Measurements from ENCODE around the gene UBA1.

DNA sequence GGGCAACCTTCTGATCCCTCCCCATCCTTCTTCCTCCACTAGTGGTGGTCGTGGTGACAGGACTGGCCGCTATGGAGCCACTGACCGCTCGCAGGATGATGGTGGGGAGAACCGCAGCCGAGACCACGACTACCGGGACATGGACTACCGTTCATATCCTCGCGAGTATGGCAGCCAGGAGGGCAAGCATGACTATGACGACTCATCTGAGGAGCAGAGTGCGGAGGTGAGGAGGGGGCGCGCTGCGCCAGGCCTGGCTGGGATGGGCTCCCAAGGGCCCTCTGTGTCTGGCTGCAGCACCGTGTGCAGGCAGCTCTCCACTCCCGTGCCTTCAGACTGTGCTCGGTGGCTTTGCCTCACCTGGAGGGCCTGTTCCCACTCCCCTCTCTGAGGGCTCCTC, 24.4 kb upstream of the UBA1 start:
- TF ChIP-seq, protein P1, sequence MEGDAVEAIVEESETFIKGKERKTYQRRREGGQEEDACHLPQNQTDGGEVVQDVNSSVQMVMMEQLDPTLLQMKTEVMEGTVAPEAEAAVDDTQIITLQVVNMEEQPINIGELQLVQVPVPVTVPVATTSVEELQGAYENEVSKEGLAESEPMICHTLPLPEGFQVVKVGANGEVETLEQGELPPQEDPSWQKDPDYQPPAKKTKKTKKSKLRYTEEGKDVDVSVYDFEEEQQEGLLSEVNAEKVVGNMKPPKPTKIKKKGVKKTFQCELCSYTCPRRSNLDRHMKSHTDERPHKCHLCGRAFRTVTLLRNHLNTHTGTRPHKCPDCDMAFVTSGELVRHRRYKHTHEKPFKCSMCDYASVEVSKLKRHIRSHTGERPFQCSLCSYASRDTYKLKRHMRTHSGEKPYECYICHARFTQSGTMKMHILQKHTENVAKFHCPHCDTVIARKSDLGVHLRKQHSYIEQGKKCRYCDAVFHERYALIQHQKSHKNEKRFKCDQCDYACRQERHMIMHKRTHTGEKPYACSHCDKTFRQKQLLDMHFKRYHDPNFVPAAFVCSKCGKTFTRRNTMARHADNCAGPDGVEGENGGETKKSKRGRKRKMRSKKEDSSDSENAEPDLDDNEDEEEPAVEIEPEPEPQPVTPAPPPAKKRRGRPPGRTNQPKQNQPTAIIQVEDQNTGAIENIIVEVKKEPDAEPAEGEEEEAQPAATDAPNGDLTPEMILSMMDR (IDR thresholded peaks at IDR 0.05) = no peak
- TF ChIP-seq POLR2A (IDR thresholded peaks at IDR 0.05) = no peak

Data from vagina (tissue), 2 donors.